Mesenchymal stem cell (in vitro differentiated cells and primary cell): Measurements from ENCODE around the gene GRID2. TPM values are rescaled to one million over a fixed set of nuclear protein-coding genes. Genes with fewer than 3 reads are reported as not detected.

Experiments
- DNase-seq: peaks from one replicate; pipeline ENCODE4 v3.0.0-alpha.2; 2013
- H2AFZ ChIP-seq: one replicate; pipeline ENCODE4 v1.6.1; 2013; ENCODE audit warnings: low read depth, mild to moderate bottlenecking, control low read depth, inconsistent platforms, low read length, moderate library complexity
- H2AK5ac ChIP-seq: 2 replicates; pipeline ENCODE4 v1.6.1; 2013; ENCODE audit warnings: low read length, moderate library complexity, mild to moderate bottlenecking, inconsistent platforms; ENCODE audit not compliant: severe bottlenecking
- H2BK120ac ChIP-seq: one replicate; pipeline ENCODE4 v1.6.1; 2013; ENCODE audit warnings: low read depth, mild to moderate bottlenecking, inconsistent platforms, low read length, moderate library complexity
- H2BK12ac ChIP-seq, 2 experiments: one replicate each; pipeline ENCODE4 v1.6.1; 2013; ENCODE audit warnings: inconsistent platforms in 2 of 2, low read length in 2 of 2, mild to moderate bottlenecking in 2 of 2, moderate library complexity in 2 of 2, control low read depth in 1 of 2
- H2BK15ac ChIP-seq: one replicate; pipeline ENCODE4 v1.6.1; 2013; ENCODE audit warnings: mild to moderate bottlenecking, low read depth, inconsistent platforms; ENCODE audit not compliant: poor library complexity, severe bottlenecking
- H2BK5ac ChIP-seq: 2 replicates; pipeline ENCODE4 v1.6.1; 2013; ENCODE audit warnings: low read depth, mild to moderate bottlenecking, low read length, control low read depth, inconsistent platforms; ENCODE audit not compliant: poor library complexity, severe bottlenecking
- H3K14ac ChIP-seq, 2 experiments: one replicate each; pipeline ENCODE4 v1.6.1; 2013; ENCODE audit warnings: inconsistent platforms in 2 of 2, low read length in 2 of 2, control low read depth in 1 of 2, mild to moderate bottlenecking in 1 of 2, moderate library complexity in 1 of 2
- H3K18ac ChIP-seq, 2 experiments: one replicate each; pipeline ENCODE4 v1.6.1; 2013; ENCODE audit warnings: inconsistent platforms in 2 of 2, low read length in 2 of 2, control low read depth in 1 of 2, low read depth in 1 of 2, mild to moderate bottlenecking in 1 of 2
- H3K23ac ChIP-seq, 2 experiments: one replicate each; pipeline ENCODE4 v1.6.1; 2013; ENCODE audit warnings: inconsistent platforms in 2 of 2, low read length in 2 of 2, mild to moderate bottlenecking in 2 of 2, moderate library complexity in 2 of 2, control low read depth in 1 of 2
- H3K27ac ChIP-seq: 2 replicates; pipeline ENCODE4 v1.5.1; 2013; ENCODE audit warnings: mild to moderate bottlenecking, moderate library complexity, low read length, control low read depth, inconsistent platforms; ENCODE audit not compliant: poor library complexity, severe bottlenecking
- H3K27me3 ChIP-seq, 2 experiments: 2 replicates each; pipeline versions ENCODE4 v1.6.1 to v1.7.0; 2013; ENCODE audit warnings: low read length in 2 of 2, mild to moderate bottlenecking in 2 of 2, moderate library complexity in 2 of 2, control low read depth in 1 of 2, inconsistent platforms in 1 of 2; ENCODE audit not compliant: control insufficient read depth in 1 of 2, insufficient read depth in 1 of 2
- H3K36me3 ChIP-seq, 2 experiments: 2 replicates each; pipeline versions ENCODE4 v1.6.1 to v1.7.0; 2013; ENCODE audit warnings: low read length in 2 of 2, control low read depth in 1 of 2, inconsistent platforms in 1 of 2, low read depth in 1 of 2, mild to moderate bottlenecking in 1 of 2; ENCODE audit not compliant: insufficient read depth in 2 of 2, control insufficient read depth in 1 of 2
- H3K4ac ChIP-seq, 2 experiments: one replicate each; pipeline ENCODE4 v1.6.1; 2013; ENCODE audit warnings: inconsistent platforms in 2 of 2, low read length in 2 of 2, mild to moderate bottlenecking in 2 of 2, moderate library complexity in 2 of 2, control low read depth in 1 of 2, low read depth in 1 of 2
- H3K4me1 ChIP-seq: 2 replicates; pipeline ENCODE4 v1.6.1; 2013; ENCODE audit warnings: low read depth, low read length, control low read depth; ENCODE audit not compliant: control insufficient read depth, insufficient read depth
- H3K4me2 ChIP-seq: 2 replicates; pipeline ENCODE4 v1.6.1; 2013; ENCODE audit warnings: low read length, mild to moderate bottlenecking, inconsistent platforms; ENCODE audit not compliant: poor library complexity, severe bottlenecking
- H3K4me3 ChIP-seq, 2 experiments: 2 replicates each; pipeline versions ENCODE4 v1.5.1 to v1.7.0; 2013; ENCODE audit warnings: low read length in 2 of 2, mild to moderate bottlenecking in 2 of 2, control low read depth in 1 of 2, low read depth in 1 of 2; ENCODE audit not compliant: insufficient read depth in 1 of 2
- H3K79me1 ChIP-seq: replicated peaks from 2 replicates; pipeline ENCODE4 v1.6.1; 2013; ENCODE audit warnings: mild to moderate bottlenecking, control low read depth, low read length, inconsistent platforms; ENCODE audit not compliant: poor library complexity, severe bottlenecking
- H3K9ac ChIP-seq: 2 replicates; pipeline ENCODE4 v1.7.0; 2013; ENCODE audit warnings: mild to moderate bottlenecking, low read length, moderate library complexity
- H3K9me3 ChIP-seq: 2 replicates; pipeline ENCODE4 v1.7.0; 2013; ENCODE audit warnings: mild to moderate bottlenecking, low read length; ENCODE audit not compliant: control insufficient read depth
- H4K8ac ChIP-seq: one replicate; pipeline ENCODE4 v1.6.1; 2013; ENCODE audit warnings: inconsistent platforms, mild to moderate bottlenecking, low read length, moderate library complexity
- H4K91ac ChIP-seq: one replicate; pipeline ENCODE4 v1.6.1; 2013; ENCODE audit warnings: mild to moderate bottlenecking, low read length, inconsistent platforms
- WGBS: methylation state at CpG from one replicate; pipeline ENCODE4 v1.1.7; 2013; ENCODE audit warnings: mixed read lengths; 5-methylcytosine and 5-hydroxymethylcytosine counted together
- small RNA-seq: library from polyadenylated mRNA; stranded (forward); fragments of <200 nt; extraction: miRNeasy Mini kit (QIAGEN cat#:217004); gene quantifications from one replicate; pipeline ENCODE3, GENCODE V24; 2013; ENCODE audit warnings: low read depth

Gene GRID2

GRCh38 chr4:93814141-93814540, 1510.4 kb downstream of the GRID2 start:
- Histone ChIP-seq H3K14ac (no peak overlapping the region), H4K8ac (no peak overlapping the region), H2AFZ (no peak overlapping the region), H3K18ac (no peak overlapping the region), H2BK15ac (no peak overlapping the region), H3K9me3 (no peaks in the 10 kb centered on the region), H3K79me1 (no peaks in the 10 kb centered on the region), H3K27me3 (no peaks in the 10 kb centered on the region), H2AK5ac (no peak overlapping the region), H3K4ac (no peak overlapping the region), H2BK5ac (no peak overlapping the region), H3K9ac (no peak overlapping the region), H2BK12ac (no peak overlapping the region), H3K36me3 (no peaks in the 10 kb centered on the region), H4K91ac (no peak overlapping the region), H3K23ac (no peak overlapping the region), H3K4me1 (no peaks in the 10 kb centered on the region), H3K4me3 (no peak overlapping the region), H3K4me2 (no peak overlapping the region), H3K27ac (no peak overlapping the region), H2BK120ac (no peak overlapping the region)
- WGBS: 75% methylated on average over 3 of the region's 3 CpGs
- no peak for DNase-seq

DNA sequence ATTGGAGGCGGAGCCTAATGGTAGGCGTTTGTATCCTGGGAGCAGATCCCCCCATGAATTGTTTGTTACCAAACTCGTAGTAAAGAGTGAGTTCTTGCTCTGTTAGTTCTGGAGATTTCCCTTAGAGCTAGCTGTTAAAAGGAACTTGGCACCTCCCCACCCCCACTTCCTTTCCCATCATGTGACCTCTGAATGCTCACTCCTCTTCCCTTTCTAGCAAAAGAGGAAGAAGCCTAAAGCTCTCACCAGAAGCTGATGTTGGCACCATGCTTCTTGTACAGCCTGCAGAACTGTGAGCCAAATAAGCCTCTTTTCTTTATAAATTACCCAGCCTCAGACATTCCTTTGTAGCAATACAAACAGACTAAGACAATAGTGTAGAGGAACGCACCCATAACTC, 1511.0 kb downstream of the GRID2 start:
- no peaks in the 10 kb centered on the region for H3K9me3 ChIP-seq
- H3K4me3 ChIP-seq: no peak overlapping the region
- no peaks in the 10 kb centered on the region for H3K27me3 ChIP-seq
- H2AFZ ChIP-seq: no peak overlapping the region
- H3K4ac ChIP-seq: no peak overlapping the region
- no peak overlapping the region for H2BK5ac ChIP-seq
- no peak overlapping the region for H3K4me2 ChIP-seq
- H2AK5ac ChIP-seq: no peak overlapping the region
- H4K8ac ChIP-seq: no peak overlapping the region
- no peak overlapping the region for H2BK120ac ChIP-seq
- no peak overlapping the region for H4K91ac ChIP-seq
- H3K79me1 ChIP-seq: no peaks in the 10 kb centered on the region
- H3K36me3 ChIP-seq: no peaks in the 10 kb centered on the region
- no peak overlapping the region for H3K9ac ChIP-seq
- H3K27ac ChIP-seq: no peak overlapping the region
- DNase-seq: no peak
- no peaks in the 10 kb centered on the region for H3K4me1 ChIP-seq
- no peak overlapping the region for H3K23ac ChIP-seq
- H2BK15ac ChIP-seq: no peak overlapping the region
- no peak overlapping the region for H3K14ac ChIP-seq
- 46% methylated on average over 3 of the region's 4 CpGs for WGBS
- no peak overlapping the region for H2BK12ac ChIP-seq
- H3K18ac ChIP-seq: no peak overlapping the region

Small RNAs within 50 kb of the gene (small RNA-seq; reads per million reads assigned to genes)
- not detected for gene RNA5SP164
